Neural crest cell (in vitro differentiated cells): ENCODE results near the gene TPBG. TPM values are rescaled to one million over a fixed set of nuclear protein-coding genes. Genes with fewer than 3 reads are reported as not detected.

Experiments
- DNase-seq: peaks from one replicate; pipeline ENCODE4 v3.0.0; 2021; ENCODE audit warnings: low read depth, mixed read lengths, low spot score
- H3K27ac Mint-ChIP-seq: one replicate; pipeline ENCODE4 v1.8.0; 2021; ENCODE audit warnings: mild to moderate bottlenecking, mixed read lengths; ENCODE audit not compliant: unreplicated experiment
- H3K27me3 Mint-ChIP-seq: 2 replicates; pipeline ENCODE4 v1.8.0; 2021; ENCODE audit warnings: low read depth, mild to moderate bottlenecking, mixed read lengths
- H3K36me3 Mint-ChIP-seq: 2 replicates; pipeline ENCODE4 v1.8.0; 2021; ENCODE audit warnings: low read depth, mild to moderate bottlenecking, mixed read lengths
- H3K4me1 Mint-ChIP-seq: 2 replicates; pipeline ENCODE4 v1.8.0; 2021; ENCODE audit warnings: mixed read lengths
- H3K4me3 Mint-ChIP-seq: one replicate; pipeline ENCODE4 v1.8.0; 2021; ENCODE audit warnings: mild to moderate bottlenecking, mixed read lengths
- H3K9me3 Mint-ChIP-seq: 2 replicates; pipeline ENCODE4 v1.8.0; 2021; ENCODE audit warnings: mixed read lengths
- total RNA-seq: library from RNA; stranded (reverse); gene quantifications from 2 replicates; pipeline ENCODE4 v1.2.1, GENCODE V29; 2021
- TF ChIP-seq, protein P1 (sequence below): fragments of 200-600 bp; sonication (generic); conservative IDR thresholded peaks from 2 replicates; pipeline ENCODE4 v1.5.0; 2021; ENCODE audit warnings: antibody characterized with exemption, mild to moderate bottlenecking

Gene TPBG
- total RNA-seq, 1 donor from 2014 or later, result 22.5 TPM

GRCh38 chr6:82367704-82368103 lies 4.1 kb downstream of the TPBG start:
- Mint-ChIP-seq H3K27ac (no peak overlapping the region), H3K9me3 (no peaks in the 10 kb centered on the region), H3K27me3 (peaks cover 27% of the 10 kb centered on the region), H3K4me1 (peaks cover 25% of the 10 kb centered on the region), H3K36me3 (no peaks in the 10 kb centered on the region), H3K4me3 (no peak overlapping the region)
- DNase-seq, result no peak
- TF ChIP-seq, protein P1, sequence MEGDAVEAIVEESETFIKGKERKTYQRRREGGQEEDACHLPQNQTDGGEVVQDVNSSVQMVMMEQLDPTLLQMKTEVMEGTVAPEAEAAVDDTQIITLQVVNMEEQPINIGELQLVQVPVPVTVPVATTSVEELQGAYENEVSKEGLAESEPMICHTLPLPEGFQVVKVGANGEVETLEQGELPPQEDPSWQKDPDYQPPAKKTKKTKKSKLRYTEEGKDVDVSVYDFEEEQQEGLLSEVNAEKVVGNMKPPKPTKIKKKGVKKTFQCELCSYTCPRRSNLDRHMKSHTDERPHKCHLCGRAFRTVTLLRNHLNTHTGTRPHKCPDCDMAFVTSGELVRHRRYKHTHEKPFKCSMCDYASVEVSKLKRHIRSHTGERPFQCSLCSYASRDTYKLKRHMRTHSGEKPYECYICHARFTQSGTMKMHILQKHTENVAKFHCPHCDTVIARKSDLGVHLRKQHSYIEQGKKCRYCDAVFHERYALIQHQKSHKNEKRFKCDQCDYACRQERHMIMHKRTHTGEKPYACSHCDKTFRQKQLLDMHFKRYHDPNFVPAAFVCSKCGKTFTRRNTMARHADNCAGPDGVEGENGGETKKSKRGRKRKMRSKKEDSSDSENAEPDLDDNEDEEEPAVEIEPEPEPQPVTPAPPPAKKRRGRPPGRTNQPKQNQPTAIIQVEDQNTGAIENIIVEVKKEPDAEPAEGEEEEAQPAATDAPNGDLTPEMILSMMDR, result no peak

GRCh38 chr6:82370788-82371187 lies 7.2 kb downstream of the TPBG start:
- Mint-ChIP-seq H3K9me3 (peaks cover 2% of the 10 kb centered on the region), H3K27ac (no peak overlapping the region), H3K4me1 (peaks cover 6% of the 10 kb centered on the region), H3K4me3 (no peak overlapping the region), H3K27me3 (peaks cover 6% of the 10 kb centered on the region), H3K36me3 (peaks cover 2% of the 10 kb centered on the region)
- TF ChIP-seq, protein P1, result no peak
- DNase-seq, result no peak

DNA sequence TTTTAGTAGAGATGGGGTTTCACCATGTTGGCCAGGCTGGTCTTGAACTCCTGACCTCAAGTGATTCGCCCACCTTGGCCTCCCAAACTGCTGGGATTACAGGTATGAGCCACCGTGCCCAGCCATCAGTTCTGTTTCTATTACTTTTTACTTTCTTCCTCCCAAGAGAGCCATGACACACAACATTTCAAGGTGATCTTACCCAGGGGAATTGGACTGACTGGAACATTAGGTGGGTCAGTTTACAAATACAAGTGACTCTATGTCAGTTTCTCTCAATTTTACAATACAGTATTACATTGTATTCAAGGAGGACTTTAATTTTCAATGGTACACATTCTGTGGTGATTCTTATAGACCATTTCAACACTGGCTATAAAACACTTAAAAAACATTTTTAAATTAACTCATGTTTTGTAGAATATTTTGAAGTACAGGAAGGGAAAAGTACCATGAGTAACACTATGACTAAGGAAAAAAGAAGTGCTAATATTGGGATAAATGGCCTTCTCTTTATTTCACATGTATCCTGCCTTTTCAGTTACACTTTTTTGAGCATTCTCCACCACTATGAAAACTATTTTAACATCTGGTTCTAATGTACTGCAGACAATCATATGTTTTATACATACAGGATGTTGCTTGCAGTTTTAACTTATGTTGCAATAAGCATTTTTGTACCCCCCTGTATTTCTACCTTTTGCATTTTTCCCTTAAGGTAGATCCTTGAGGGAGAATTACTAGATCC lies 8.4 kb downstream of the TPBG start:
- Mint-ChIP-seq H3K36me3 (peaks cover 5% of the 10 kb centered on the region), H3K9me3 (peaks cover 5% of the 10 kb centered on the region), H3K4me3 (no peak overlapping the region), H3K27me3 (no peaks in the 10 kb centered on the region), H3K4me1 (no peaks in the 10 kb centered on the region), H3K27ac (peak overlapping the region; percentile 20)
- TF ChIP-seq, protein P1, result no peak
- DNase-seq, result no peak

DNA sequence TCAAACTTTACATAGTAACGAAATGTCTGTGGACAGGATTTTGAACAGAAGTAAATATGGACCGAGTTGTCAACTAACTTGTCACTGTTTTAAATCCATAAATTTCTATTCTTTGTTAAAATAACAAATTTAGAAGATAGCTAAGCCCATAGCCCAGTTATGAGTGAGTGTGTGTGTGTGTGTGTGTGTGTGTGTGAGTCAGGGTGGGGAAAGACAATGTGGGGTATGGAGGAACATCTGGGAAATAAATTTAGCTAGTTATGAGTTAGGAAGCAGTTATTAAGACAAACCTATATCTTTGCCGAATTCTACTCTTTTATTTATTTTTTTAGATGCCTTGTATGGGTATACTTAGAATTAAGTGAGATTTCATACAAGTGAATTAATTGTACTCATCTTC lies 9.0 kb downstream of the TPBG start:
- no peak overlapping the region for H3K27ac Mint-ChIP-seq
- DNase-seq, result no peak
- peaks cover 6% of the 10 kb centered on the region for H3K36me3 Mint-ChIP-seq

DNA sequence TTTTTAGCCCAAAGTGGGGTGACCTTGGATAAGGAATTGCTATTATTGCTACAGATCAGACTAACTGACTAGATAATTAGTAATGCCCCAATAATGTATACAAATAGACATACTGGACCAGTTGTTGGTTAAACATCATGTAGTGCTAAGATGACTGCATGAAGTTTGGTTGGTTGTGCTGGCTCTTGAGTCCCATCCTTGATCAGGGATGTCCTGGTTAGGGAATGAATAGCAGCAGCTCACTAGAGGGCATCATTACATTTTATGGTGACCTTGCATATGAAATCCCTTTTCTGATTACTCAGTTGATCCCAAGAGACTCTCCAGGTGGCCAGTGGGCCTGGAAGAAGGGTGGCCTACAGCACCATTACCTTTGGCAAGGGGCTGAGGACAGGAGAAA lies 10.9 kb downstream of the TPBG start:
- no peak overlapping the region for H3K27ac Mint-ChIP-seq
- no peaks in the 10 kb centered on the region for H3K4me1 Mint-ChIP-seq
- no peak for DNase-seq
- peaks cover 12% of the 10 kb centered on the region for H3K9me3 Mint-ChIP-seq
- peaks cover 10% of the 10 kb centered on the region for H3K36me3 Mint-ChIP-seq
- H3K4me3 Mint-ChIP-seq, result no peak overlapping the region
- TF ChIP-seq, protein P1, result no peak
- H3K27me3 Mint-ChIP-seq, result no peaks in the 10 kb centered on the region

More for the DNA sequence above, 9.0 kb downstream of the TPBG start:
- H3K9me3 Mint-ChIP-seq, result peaks cover 6% of the 10 kb centered on the region
- no peak overlapping the region for H3K4me3 Mint-ChIP-seq
- H3K4me1 Mint-ChIP-seq, result no peaks in the 10 kb centered on the region
- TF ChIP-seq, protein P1, result no peak
- H3K27me3 Mint-ChIP-seq, result no peaks in the 10 kb centered on the region
